ENCODE measurements around the gene FBXL17. TPM values are rescaled to one million over a fixed set of nuclear protein-coding genes. Genes with fewer than 3 reads are reported as not detected.

Gene FBXL17
- total and polyA plus RNA-seq, 2 of the 13 experiments (the other 11 are each of a cell fraction or from before 2014, with no cell fraction given), result 3.0 to 7.9 TPM

DNA sequence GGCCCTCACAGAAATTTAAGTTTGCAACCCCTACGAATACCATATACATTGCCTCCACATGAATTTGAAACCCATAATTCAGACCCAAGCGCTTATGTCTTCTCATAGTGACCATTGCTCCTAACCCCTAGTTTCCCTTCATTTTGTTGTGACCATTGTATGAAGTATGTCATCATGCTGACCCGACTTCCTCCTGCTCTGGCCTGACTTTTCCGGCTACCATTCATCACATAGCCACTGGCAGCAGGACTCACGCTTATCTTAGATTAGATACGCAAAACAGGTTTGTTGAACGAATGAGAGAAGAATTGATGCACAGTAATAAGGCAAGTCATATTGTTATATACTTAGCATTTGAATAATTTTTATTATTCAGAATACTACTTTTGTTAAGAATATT is 345.4 kb downstream of the FBXL17 start (continued):
- no peak for TF ChIP-seq ZNF737 (CRISPR knock-in tag; IDR thresholded peaks at IDR 0.05; ENCODE audit: borderline replicate concordance)
- TF ChIP-seq ETV6 (CRISPR knock-in tag; conservative IDR thresholded peaks at IDR 0.05), result no peak
- TF ChIP-seq, protein P1, sequence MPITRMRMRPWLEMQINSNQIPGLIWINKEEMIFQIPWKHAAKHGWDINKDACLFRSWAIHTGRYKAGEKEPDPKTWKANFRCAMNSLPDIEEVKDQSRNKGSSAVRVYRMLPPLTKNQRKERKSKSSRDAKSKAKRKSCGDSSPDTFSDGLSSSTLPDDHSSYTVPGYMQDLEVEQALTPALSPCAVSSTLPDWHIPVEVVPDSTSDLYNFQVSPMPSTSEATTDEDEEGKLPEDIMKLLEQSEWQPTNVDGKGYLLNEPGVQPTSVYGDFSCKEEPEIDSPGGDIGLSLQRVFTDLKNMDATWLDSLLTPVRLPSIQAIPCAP (CRISPR knock-in tag; IDR thresholded peaks at IDR 0.05; ENCODE audit: low read depth), result no peak
- TF ChIP-seq, protein P2, sequence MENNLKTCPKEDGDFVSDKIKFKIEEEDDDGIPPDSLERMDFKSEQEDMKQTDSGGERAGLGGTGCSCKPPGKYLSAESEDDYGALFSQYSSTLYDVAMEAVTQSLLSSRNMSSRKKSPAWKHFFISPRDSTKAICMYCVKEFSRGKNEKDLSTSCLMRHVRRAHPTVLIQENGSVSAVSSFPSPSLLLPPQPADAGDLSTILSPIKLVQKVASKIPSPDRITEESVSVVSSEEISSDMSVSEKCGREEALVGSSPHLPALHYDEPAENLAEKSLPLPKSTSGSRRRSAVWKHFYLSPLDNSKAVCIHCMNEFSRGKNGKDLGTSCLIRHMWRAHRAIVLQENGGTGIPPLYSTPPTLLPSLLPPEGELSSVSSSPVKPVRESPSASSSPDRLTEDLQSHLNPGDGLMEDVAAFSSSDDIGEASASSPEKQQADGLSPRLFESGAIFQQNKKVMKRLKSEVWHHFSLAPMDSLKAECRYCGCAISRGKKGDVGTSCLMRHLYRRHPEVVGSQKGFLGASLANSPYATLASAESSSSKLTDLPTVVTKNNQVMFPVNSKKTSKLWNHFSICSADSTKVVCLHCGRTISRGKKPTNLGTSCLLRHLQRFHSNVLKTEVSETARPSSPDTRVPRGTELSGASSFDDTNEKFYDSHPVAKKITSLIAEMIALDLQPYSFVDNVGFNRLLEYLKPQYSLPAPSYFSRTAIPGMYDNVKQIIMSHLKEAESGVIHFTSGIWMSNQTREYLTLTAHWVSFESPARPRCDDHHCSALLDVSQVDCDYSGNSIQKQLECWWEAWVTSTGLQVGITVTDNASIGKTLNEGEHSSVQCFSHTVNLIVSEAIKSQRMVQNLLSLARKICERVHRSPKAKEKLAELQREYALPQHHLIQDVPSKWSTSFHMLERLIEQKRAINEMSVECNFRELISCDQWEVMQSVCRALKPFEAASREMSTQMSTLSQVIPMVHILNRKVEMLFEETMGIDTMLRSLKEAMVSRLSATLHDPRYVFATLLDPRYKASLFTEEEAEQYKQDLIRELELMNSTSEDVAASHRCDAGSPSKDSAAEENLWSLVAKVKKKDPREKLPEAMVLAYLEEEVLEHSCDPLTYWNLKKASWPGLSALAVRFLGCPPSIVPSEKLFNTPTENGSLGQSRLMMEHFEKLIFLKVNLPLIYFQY (CRISPR knock-in tag; IDR thresholded peaks at IDR 0.05; ENCODE audit: borderline replicate concordance), result no peak
- TF ChIP-seq ZKSCAN5 (CRISPR knock-in tag; IDR thresholded peaks at IDR 0.05), result no peak
- TF ChIP-seq SRSF9 (IDR thresholded peaks at IDR 0.05; ENCODE audit: borderline replicate concordance, insufficient read depth, low read depth, low read length, poor library complexity, severe bottlenecking), result no peak
- no peak for TF ChIP-seq THYN1 (CRISPR knock-in tag; IDR thresholded peaks at IDR 0.05; ENCODE audit: borderline replicate concordance, low read depth)
- no peak for TF ChIP-seq ZNF670 (CRISPR knock-in tag; IDR thresholded peaks at IDR 0.05; ENCODE audit: borderline replicate concordance)
- TF ChIP-seq, protein P3, sequence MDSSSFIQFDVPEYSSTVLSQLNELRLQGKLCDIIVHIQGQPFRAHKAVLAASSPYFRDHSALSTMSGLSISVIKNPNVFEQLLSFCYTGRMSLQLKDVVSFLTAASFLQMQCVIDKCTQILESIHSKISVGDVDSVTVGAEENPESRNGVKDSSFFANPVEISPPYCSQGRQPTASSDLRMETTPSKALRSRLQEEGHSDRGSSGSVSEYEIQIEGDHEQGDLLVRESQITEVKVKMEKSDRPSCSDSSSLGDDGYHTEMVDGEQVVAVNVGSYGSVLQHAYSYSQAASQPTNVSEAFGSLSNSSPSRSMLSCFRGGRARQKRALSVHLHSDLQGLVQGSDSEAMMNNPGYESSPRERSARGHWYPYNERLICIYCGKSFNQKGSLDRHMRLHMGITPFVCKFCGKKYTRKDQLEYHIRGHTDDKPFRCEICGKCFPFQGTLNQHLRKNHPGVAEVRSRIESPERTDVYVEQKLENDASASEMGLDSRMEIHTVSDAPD (CRISPR knock-in tag; IDR thresholded peaks at IDR 0.05), result no peak
- TF ChIP-seq ATRX (CRISPR knock-in tag; IDR thresholded peaks at IDR 0.05; ENCODE audit: borderline replicate concordance), result no peak
- TF ChIP-seq RFX1 (IDR thresholded peaks at IDR 0.05), result no peak
- no peak for TF ChIP-seq ZNF543 (CRISPR knock-in tag; IDR thresholded peaks at IDR 0.05)
- no peak for TF ChIP-seq ZNF143 (CRISPR knock-in tag; IDR thresholded peaks at IDR 0.05)
